ACHN (cell line): ENCODE results near the gene DLGAP1.

ENCODE experiments used
- DNase-seq: peaks from one replicate; pipeline ENCODE4 v3.0.0-alpha.2; 2015
- in situ Hi-C: cut with HindIII; loops from 2 replicates; pipeline ENCODE4 v1.10.0; 2017; ENCODE audit warnings: low sequenced_read_pairs, low pct_ligation_motif_present, low pct_unique_long_range_greater_than_20kb

Gene DLGAP1

GRCh38 chr18:3691705-3692104 is 763.4 kb downstream of the DLGAP1 start:
- DNase-seq, result no peak
- in situ Hi-C loops, result no loop called here

- DNase-seq, result no peak
- in situ Hi-C loops, result no loop called here
Observed at GRCh38 chr18:3690764-3691066, 764.4 kb downstream of the DLGAP1 start.

GRCh38 chr18:3689986-3690763 is 764.9 kb downstream of the DLGAP1 start:
- DNase-seq, result peak; percentile 77
- in situ Hi-C loops, result no loop called here

GRCh38 chr18:3689091-3689490 is 766.0 kb downstream of the DLGAP1 start:
- no peak for DNase-seq
- in situ Hi-C loops, result no loop called here

GRCh38 chr18:3688690-3689089 is 766.4 kb downstream of the DLGAP1 start:
- DNase-seq, result peak; percentile 97
- in situ Hi-C loops, result no loop called here

GRCh38 chr18:3683483-3683882 is 771.6 kb downstream of the DLGAP1 start:
- in situ Hi-C loops, result no loop called here
- no peak for DNase-seq

- in situ Hi-C loops, result no loop called here
- DNase-seq, result no peak
Observed at GRCh38 chr18:3682061-3682460, 773.0 kb downstream of the DLGAP1 start.

- DNase-seq, result no peak
- in situ Hi-C loops, result no loop called here
Observed at GRCh38 chr18:3679241-3679640, 775.9 kb downstream of the DLGAP1 start.

- DNase-seq, result no peak
- in situ Hi-C loops, result no loop called here
Observed at GRCh38 chr18:3675994-3676393, 779.1 kb downstream of the DLGAP1 start.

- peak; percentile 90 for DNase-seq
- in situ Hi-C loops, result no loop called here
Observed at GRCh38 chr18:3675446-3675845, 779.7 kb downstream of the DLGAP1 start.

- DNase-seq, result no peak
- in situ Hi-C loops, result no loop called here
Observed at GRCh38 chr18:3671176-3671575, 783.9 kb downstream of the DLGAP1 start.

- in situ Hi-C loops, result no loop called here
- DNase-seq, result no peak
Observed at GRCh38 chr18:3669376-3669775, 785.7 kb downstream of the DLGAP1 start.

GRCh38 chr18:3667255-3668137 is 787.6 kb downstream of the DLGAP1 start:
- in situ Hi-C loops, result no loop called here
- DNase-seq, result no peak

- in situ Hi-C loops, result no loop called here
- no peak for DNase-seq
Observed at GRCh38 chr18:3666526-3667254, 788.4 kb downstream of the DLGAP1 start.

GRCh38 chr18:3665780-3666525 is 789.2 kb downstream of the DLGAP1 start:
- peak; percentile 85 for DNase-seq
- in situ Hi-C loops, result no loop called here

- in situ Hi-C loops, result no loop called here
- DNase-seq, result no peak
Observed at GRCh38 chr18:3665204-3665603, 789.9 kb downstream of the DLGAP1 start.

GRCh38 chr18:3664563-3665178 is 790.4 kb downstream of the DLGAP1 start:
- in situ Hi-C loops, result no loop called here

GRCh38 chr18:3663870-3664512 is 791.1 kb downstream of the DLGAP1 start:
- DNase-seq, result no peak
- in situ Hi-C loops, result no loop called here

More at GRCh38 chr18:3664563-3665178, 790.4 kb downstream of the DLGAP1 start:
- no peak for DNase-seq
